Natural killer cell (primary cell): ENCODE data around the gene ITIH3. TPM values are rescaled to one million over a fixed set of nuclear protein-coding genes. Genes with fewer than 3 reads are reported as not detected.

Experiments used
- ATAC-seq, 3 donors: fragments of 150-1000 bp in 2 of 3; fragments of 200-7000 bp in 1 of 3; cut with Tn5 transposase; 1 replicate in 1 of 3; 2 replicates in 2 of 3; pipeline ENCODE4 v1.10.0; 2021; ENCODE audit warnings: mild to moderate bottlenecking in 2 of 3, moderate library complexity in 2 of 3
- DNase-seq, 2 donors: peaks; one replicate each; pipeline versions ENCODE4 v3.0.0 to v3.0.0-alpha.2; 2013 to 2021; ENCODE audit warnings: mixed read lengths in 1 of 2
- H3K27ac ChIP-seq: one replicate; pipeline ENCODE4 v1.5.1; 2013; ENCODE audit warnings: mild to moderate bottlenecking, low read length
- H3K27me3 ChIP-seq: one replicate; pipeline ENCODE4 v1.6.1; 2013; ENCODE audit warnings: low read length; ENCODE audit not compliant: control insufficient read depth, insufficient read depth
- H3K36me3 ChIP-seq: one replicate; pipeline ENCODE4 v1.6.1; 2013; ENCODE audit warnings: low read length; ENCODE audit not compliant: control insufficient read depth, insufficient read depth
- H3K4me1 ChIP-seq: one replicate; pipeline ENCODE4 v1.6.1; 2013; ENCODE audit warnings: low read length; ENCODE audit not compliant: control insufficient read depth, insufficient read depth
- H3K4me3 ChIP-seq: one replicate; pipeline ENCODE4 v1.5.1; 2013; ENCODE audit warnings: low read length
- H3K9me3 ChIP-seq: one replicate; pipeline ENCODE4 v1.6.1; 2013; ENCODE audit warnings: low read length; ENCODE audit not compliant: control insufficient read depth, insufficient read depth
- H3K27ac Mint-ChIP-seq, 2 donors: one replicate each; pipeline ENCODE4 v1.8.0; 2022; ENCODE audit warnings: mild to moderate bottlenecking in 2 of 2, mixed read lengths in 2 of 2, moderate library complexity in 1 of 2
- H3K27me3 Mint-ChIP-seq, 2 donors: one replicate each; pipeline ENCODE4 v1.8.0; 2022; ENCODE audit warnings: low read depth in 2 of 2, mixed read lengths in 2 of 2
- H3K36me3 Mint-ChIP-seq: one replicate; pipeline ENCODE4 v1.8.0; 2022; ENCODE audit warnings: mixed read lengths
- H3K4me1 Mint-ChIP-seq, 2 donors: one replicate each; pipeline ENCODE4 v1.8.0; 2022; ENCODE audit warnings: mixed read lengths in 2 of 2
- H3K4me3 Mint-ChIP-seq: one replicate; pipeline ENCODE4 v1.8.0; 2022; ENCODE audit warnings: mild to moderate bottlenecking, moderate library complexity, mixed read lengths
- H3K9me3 Mint-ChIP-seq, 2 donors: one replicate each; pipeline ENCODE4 v1.8.0; 2022; ENCODE audit warnings: mixed read lengths in 2 of 2
- WGBS: methylation state at CpG from one replicate; pipeline ENCODE4 v1.1.7; 2013; ENCODE audit warnings: missing lambda C conversion rate; ENCODE audit not compliant: insufficient coverage; 5-methylcytosine and 5-hydroxymethylcytosine counted together
- intact Hi-C: fragments of 100-400 bp; cut with micrococcal nuclease; formaldehyde crosslinking; loops from one replicate; pipeline ENCODE4 v1.14.2; 2022
- total RNA-seq, 4 donors: library from RNA; stranded (reverse); fragments of 120-200 nt in 1 of 4; gene quantifications; one replicate each; pipeline versions ENCODE4 v1.2.3 to v1.2.4, GENCODE V29; 2013 to 2022
- TF ChIP-seq, protein P1 (sequence below): fragments of 200-600 bp; IDR thresholded peaks from one replicate; pipeline ENCODE4 v1.8.0; 2022; ENCODE audit warnings: antibody characterized with exemption

ITIH3 gene
- total RNA-seq, 3 donors from 2014 or later (not counting 1 experiment from before 2014, with no cell fraction given) = not detected

DNA sequence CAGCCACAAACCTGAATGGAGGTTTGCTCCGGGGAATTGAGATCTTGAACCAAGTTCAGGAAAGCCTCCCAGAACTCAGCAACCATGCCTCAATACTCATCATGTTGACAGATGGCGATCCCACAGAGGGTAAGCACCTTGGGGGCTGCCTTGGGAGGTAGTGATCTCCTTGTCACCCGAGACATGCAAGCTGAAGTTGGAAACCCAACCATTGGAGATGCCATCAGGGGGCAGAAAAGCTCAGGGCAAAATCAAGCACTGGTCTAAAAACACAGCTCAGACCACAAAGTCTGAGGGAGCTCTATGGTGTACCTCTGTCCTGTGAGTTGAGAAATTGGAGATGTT lies 11.4 kb upstream of the ITIH3 start:
- H3K27me3 ChIP-seq = no peaks in the 10 kb centered on the region
- no peak overlapping the region for H3K4me3 Mint-ChIP-seq
- H3K9me3 Mint-ChIP-seq = no peaks in the 10 kb centered on the region
- no peak for DNase-seq
- H3K36me3 ChIP-seq = no peaks in the 10 kb centered on the region
- peaks cover 6 to 22% of the 10 kb centered on the region in 2 donors for H3K4me1 Mint-ChIP-seq
- intact Hi-C loops = no loop called here
- no peak overlapping the region for H3K4me3 ChIP-seq
- peaks cover 18% of the 10 kb centered on the region for H3K4me1 ChIP-seq
- no peaks in the 10 kb centered on the region for H3K9me3 ChIP-seq
- H3K27ac Mint-ChIP-seq = no peak overlapping the region
- no peak for ATAC-seq
- WGBS = 92% methylated on average over 3 of the region's 3 CpGs
- no peaks in the 10 kb centered on the region for H3K36me3 Mint-ChIP-seq
- H3K27me3 Mint-ChIP-seq = peaks cover 0 to 3% of the 10 kb centered on the region in 2 donors
- no peak overlapping the region for H3K27ac ChIP-seq
- TF ChIP-seq, protein P1, sequence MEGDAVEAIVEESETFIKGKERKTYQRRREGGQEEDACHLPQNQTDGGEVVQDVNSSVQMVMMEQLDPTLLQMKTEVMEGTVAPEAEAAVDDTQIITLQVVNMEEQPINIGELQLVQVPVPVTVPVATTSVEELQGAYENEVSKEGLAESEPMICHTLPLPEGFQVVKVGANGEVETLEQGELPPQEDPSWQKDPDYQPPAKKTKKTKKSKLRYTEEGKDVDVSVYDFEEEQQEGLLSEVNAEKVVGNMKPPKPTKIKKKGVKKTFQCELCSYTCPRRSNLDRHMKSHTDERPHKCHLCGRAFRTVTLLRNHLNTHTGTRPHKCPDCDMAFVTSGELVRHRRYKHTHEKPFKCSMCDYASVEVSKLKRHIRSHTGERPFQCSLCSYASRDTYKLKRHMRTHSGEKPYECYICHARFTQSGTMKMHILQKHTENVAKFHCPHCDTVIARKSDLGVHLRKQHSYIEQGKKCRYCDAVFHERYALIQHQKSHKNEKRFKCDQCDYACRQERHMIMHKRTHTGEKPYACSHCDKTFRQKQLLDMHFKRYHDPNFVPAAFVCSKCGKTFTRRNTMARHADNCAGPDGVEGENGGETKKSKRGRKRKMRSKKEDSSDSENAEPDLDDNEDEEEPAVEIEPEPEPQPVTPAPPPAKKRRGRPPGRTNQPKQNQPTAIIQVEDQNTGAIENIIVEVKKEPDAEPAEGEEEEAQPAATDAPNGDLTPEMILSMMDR = no peak

DNA sequence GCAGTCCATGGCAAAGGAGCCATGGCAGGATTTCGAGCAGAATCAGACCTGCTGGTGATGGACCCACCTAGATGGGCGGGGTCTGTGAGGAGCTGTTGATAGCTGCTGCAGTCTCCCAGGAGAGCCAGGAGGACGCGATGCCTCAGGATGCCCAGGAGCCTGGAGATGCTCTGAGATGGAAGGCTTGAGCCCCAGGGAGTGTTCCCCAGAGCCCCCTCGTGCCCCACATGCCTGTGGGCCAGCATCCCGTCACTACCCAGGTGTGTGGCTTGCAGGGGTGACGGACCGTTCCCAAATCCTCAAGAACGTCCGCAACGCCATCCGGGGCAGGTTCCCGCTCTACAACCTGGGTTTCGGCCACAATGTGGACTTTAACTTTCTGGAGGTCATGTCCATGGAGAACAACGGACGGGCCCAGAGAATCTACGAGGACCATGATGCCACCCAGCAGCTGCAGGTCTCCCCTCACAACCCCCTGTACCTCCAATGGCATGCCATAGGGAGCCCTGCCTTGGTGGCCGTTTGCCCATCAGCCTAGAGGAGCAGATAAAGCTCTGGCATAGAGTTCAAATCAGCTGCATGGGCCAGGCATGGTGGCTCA lies 10.5 kb upstream of the ITIH3 start:
- Mint-ChIP-seq H3K27me3 (peaks cover 0 to 3% of the 10 kb centered on the region in 2 donors), H3K4me3 (no peak overlapping the region), H3K9me3 (no peaks in the 10 kb centered on the region), H3K36me3 (no peaks in the 10 kb centered on the region), H3K4me1 (peaks cover 6 to 20% of the 10 kb centered on the region in 2 donors), H3K27ac (no peak overlapping the region)
- no peak overlapping the region for H3K4me3 ChIP-seq
- TF ChIP-seq, protein P1 = no peak
- H3K36me3 ChIP-seq = no peaks in the 10 kb centered on the region
- H3K9me3 ChIP-seq = no peaks in the 10 kb centered on the region
- intact Hi-C loops = no loop called here
- 87% methylated on average over 18 of the region's 18 CpGs for WGBS
- peaks cover 9% of the 10 kb centered on the region for H3K4me1 ChIP-seq
- ATAC-seq (no peak), DNase-seq (no peak)
- H3K27me3 ChIP-seq = no peaks in the 10 kb centered on the region
- no peak overlapping the region for H3K27ac ChIP-seq

DNA sequence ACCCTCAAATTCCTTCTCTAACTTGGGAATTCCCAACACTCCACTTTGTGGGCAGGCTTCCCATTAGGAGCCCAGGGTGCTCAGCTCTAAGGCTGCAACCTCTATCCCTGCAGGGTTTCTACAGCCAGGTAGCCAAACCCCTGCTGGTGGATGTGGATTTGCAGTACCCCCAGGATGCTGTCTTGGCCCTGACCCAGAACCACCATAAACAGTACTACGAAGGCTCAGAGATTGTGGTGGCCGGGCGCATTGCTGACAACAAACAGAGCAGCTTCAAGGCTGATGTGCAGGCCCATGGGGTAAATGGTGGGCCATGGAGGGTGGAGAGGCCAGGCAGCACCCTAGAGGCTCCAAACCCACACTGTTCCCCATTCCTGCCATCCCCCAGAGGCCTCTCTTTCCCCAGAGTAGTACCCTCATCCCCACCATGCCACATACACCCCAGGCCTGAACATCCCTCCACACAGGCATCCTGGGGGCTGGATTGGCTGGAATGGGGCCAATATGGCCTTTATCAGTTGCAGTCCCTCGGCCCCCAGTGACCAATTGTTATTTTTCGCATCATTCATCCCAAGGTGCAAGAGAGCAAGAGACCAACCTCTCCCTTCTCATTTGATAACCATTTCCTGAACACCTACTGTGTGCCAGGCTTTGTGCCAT lies 9.5 kb upstream of the ITIH3 start:
- 90% methylated on average over 5 of the region's 5 CpGs for WGBS
- H3K27me3 ChIP-seq = no peaks in the 10 kb centered on the region
- no peak overlapping the region for H3K4me3 Mint-ChIP-seq
- H3K9me3 ChIP-seq = no peaks in the 10 kb centered on the region
- TF ChIP-seq, protein P1 = no peak
- DNase-seq (no peak), ATAC-seq (no peak)
- no peaks in the 10 kb centered on the region for H3K9me3 Mint-ChIP-seq
- no peak overlapping the region for H3K4me3 ChIP-seq
- no peak overlapping the region for H3K27ac ChIP-seq
- H3K36me3 Mint-ChIP-seq = no peaks in the 10 kb centered on the region
- H3K4me1 Mint-ChIP-seq = peaks cover 6 to 20% of the 10 kb centered on the region in 2 donors
- no peaks in the 10 kb centered on the region for H3K4me1 ChIP-seq
- H3K27me3 Mint-ChIP-seq = peaks cover 0 to 3% of the 10 kb centered on the region in 2 donors
- no peak overlapping the region for H3K27ac Mint-ChIP-seq
- H3K36me3 ChIP-seq = no peaks in the 10 kb centered on the region
- intact Hi-C loops = no loop called here
